Prostate gland (tissue), 2 donors: ENCODE results near the gene RPAP2.

ENCODE experiments used
- POLR2A ChIP-seq: fragments of 450-650 bp; IDR thresholded peaks from one replicate; pipeline ENCODE4 v1.6.1; 2016; ENCODE audit warnings: antibody characterized with exemption, mild to moderate bottlenecking
- POLR2AphosphoS5 ChIP-seq: sonication (generic); formaldehyde crosslinking; IDR thresholded peaks from one replicate; pipeline ENCODE4 v1.6.1; 2017; ENCODE audit warnings: antibody characterized with exemption
- TF ChIP-seq, protein P1 (sequence below), 4 experiments: fragments of 200-600 bp in 2 of 4; fragments of 450-650 bp in 2 of 4; sonication (generic) in 2 of 4; IDR thresholded peaks; 1 replicate in 3 of 4; 2 replicates in 1 of 4; pipeline ENCODE4 v1.5.1; 2016 to 2019; ENCODE audit warnings: antibody characterized with exemption in 4 of 4, mild to moderate bottlenecking in 2 of 4, moderate library complexity in 2 of 4

DNA sequence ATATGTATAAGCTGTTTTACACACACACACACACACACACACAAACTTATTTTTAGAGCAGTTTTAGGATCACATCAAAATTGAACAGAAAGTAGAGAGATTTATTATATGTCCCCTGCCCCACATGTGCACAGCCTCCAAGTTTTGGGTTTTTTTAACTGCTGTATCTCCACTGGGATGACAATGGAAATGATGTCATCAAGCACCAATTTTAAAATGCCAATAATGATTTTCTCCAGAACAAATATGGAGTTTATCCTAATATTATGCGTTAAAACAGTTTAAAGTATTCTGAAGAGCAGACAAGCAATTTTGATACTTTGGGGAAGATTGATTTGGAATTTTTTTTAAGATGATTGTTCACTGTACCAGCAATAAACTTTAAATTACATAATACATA lies 131.2 kb downstream of the RPAP2 start:
- TF ChIP-seq POLR2AphosphoS5 = no peak
- no peak for TF ChIP-seq POLR2A
- TF ChIP-seq, protein P1, sequence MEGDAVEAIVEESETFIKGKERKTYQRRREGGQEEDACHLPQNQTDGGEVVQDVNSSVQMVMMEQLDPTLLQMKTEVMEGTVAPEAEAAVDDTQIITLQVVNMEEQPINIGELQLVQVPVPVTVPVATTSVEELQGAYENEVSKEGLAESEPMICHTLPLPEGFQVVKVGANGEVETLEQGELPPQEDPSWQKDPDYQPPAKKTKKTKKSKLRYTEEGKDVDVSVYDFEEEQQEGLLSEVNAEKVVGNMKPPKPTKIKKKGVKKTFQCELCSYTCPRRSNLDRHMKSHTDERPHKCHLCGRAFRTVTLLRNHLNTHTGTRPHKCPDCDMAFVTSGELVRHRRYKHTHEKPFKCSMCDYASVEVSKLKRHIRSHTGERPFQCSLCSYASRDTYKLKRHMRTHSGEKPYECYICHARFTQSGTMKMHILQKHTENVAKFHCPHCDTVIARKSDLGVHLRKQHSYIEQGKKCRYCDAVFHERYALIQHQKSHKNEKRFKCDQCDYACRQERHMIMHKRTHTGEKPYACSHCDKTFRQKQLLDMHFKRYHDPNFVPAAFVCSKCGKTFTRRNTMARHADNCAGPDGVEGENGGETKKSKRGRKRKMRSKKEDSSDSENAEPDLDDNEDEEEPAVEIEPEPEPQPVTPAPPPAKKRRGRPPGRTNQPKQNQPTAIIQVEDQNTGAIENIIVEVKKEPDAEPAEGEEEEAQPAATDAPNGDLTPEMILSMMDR (IDR thresholded peaks at IDR 0.05) = no peak
